GM21619 (cell line): ENCODE measurements around the gene OLFM3.

Source experiments
- ATAC-seq: cut with Tn5 transposase; IDR thresholded peaks from one replicate; pipeline ENCODE4 v1.9.1; 2021; ENCODE audit not compliant: unreplicated experiment

Gene OLFM3

GRCh38 chr1:101854271-101854670 is 142.5 kb downstream of the OLFM3 start:
- ATAC-seq: no peak

GRCh38 chr1:101852936-101853335 is 143.8 kb downstream of the OLFM3 start:
- ATAC-seq: no peak

GRCh38 chr1:101849356-101849755 is 147.4 kb downstream of the OLFM3 start:
- ATAC-seq: no peak

DNA sequence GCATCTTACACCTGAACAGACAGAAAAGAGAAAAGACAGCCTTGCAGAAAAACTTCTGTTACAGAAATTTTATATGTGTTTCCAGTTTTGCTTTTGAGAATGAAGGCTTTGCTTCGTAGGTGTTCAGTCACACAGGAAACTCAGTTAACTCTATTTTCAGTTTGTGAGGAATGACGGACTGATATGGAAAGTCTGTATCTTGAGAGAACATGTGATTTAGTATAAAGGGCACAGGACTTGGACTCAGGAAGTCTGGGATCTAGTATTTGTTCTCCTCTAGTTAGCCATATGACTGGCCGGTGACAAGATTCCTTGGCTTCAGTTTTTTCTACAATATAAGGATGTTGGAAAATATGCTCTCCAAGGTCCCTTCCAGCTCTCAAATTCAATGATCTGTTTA is 149.1 kb downstream of the OLFM3 start:
- no peak for ATAC-seq

DNA sequence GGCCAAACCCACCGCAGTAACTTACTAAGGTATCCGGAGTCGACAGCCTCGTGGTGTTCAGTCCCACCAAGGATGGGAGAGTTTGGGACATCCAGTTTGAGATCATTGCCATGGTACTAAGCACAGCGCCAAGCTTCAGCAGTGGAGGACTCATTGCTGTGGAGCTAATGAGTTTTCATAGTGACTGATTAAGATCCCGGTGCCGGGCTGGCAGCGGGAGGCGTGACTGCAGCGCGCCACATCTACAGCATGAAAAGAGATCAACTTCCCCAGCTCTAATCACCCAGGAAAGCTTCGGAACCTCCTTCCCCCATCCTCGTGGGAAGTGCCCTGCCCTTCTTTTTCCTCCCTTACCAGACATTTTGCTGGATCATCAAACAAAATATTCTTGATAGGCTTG is 149.9 kb downstream of the OLFM3 start:
- no peak for ATAC-seq

- ATAC-seq: no peak
Observed at GRCh38 chr1:101843160-101843559, 153.6 kb downstream of the OLFM3 start.

DNA sequence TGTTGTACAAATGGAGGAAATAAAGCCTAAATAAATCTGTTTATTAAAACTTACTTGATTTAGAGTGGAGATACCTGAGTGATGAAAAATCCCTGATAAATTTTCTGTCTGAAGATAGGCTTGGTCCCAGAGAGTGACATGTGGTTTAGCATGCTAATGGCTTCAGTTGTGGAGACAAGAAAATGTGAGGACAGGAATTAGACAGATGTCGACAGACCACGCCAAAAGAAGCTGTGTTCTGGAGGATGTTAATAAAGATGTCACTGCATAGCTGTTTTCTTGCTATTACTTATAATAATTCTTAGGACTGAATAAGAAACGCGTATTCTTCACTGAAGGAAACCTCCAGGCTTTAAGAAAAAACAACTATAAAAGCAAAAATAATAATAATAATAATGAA is 154.9 kb downstream of the OLFM3 start:
- no peak for ATAC-seq

GRCh38 chr1:101835988-101836387 is 160.7 kb downstream of the OLFM3 start:
- no peak for ATAC-seq

DNA sequence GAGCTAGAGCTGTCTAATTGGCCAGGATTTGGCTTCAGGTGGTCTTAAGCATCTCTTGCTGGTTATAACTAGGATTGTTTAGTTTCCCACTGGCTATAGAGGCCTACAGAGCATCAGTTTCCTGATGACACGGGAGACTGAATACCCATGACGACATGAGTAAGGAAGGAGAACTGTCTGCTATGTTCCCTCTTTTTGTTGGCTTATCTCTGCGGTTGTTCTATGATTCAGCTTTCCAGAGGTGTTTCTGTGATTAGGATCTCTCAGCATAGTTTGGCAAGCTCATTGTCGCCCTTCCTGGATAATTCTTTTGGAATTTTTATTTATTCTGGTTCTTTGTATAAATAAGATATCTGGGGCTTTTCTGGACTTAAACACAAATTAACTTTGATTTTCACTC is 163.4 kb downstream of the OLFM3 start:
- ATAC-seq: no peak

- no peak for ATAC-seq
Observed at GRCh38 chr1:101826416-101826815, 170.3 kb downstream of the OLFM3 start.

DNA sequence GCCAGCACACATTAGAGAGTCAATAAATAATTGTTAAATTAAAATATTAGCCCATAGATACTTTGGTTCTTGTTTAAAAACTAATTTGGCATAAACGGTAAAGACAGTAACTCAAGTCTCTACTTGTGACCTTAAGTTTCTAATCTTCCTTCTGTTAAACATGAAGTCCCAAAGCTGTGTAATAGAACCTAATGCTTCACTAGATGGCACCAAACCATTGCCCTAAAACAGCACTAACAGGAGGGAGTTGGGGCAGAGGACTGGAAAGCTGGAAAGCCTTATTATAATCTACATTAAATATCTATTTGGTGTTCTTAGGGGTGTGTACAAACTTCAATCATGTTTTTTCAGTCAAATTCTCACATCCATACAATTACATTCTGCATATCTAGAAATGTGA is 176.7 kb downstream of the OLFM3 start:
- ATAC-seq: no peak

DNA sequence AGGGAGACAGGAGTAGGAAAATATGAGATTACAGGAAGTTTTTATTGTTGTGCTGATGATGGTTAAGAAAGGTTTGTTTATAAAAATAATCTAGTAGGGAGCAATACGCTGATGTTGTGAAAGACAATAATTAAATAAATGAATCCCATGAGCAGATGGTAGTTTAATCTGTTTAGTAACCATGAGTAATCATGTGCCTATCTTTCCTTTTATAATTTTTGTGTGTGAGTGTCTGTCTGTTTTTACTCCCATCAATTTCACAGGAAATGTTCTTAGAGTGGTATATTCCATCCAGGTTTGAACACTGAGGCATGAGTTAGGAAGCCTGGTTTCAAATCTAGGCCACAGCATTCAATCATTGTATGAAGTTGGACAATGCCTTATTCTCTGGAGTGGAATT is 180.5 kb downstream of the OLFM3 start:
- ATAC-seq: no peak

DNA sequence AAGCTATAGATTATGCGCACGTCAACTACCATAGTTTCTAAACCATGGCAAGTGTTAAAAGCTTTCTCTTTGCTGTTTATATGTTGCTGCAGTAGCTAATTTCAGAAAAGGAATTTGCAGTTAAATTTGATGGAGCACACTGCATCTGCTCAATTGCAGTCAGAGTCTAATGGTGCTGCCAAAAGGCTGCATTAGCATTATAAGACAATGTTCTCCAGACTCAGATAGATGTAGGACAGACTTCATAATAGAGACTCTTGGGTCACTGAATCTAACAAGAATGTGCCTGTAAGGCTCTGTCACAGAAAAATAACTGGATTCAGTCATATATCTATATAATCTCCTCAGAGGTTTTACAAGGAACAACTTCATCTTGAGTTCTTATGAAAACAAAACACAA is 198.3 kb downstream of the OLFM3 start:
- ATAC-seq: no peak

GRCh38 chr1:101797722-101798121 is 199.0 kb downstream of the OLFM3 start:
- ATAC-seq: no peak

DNA sequence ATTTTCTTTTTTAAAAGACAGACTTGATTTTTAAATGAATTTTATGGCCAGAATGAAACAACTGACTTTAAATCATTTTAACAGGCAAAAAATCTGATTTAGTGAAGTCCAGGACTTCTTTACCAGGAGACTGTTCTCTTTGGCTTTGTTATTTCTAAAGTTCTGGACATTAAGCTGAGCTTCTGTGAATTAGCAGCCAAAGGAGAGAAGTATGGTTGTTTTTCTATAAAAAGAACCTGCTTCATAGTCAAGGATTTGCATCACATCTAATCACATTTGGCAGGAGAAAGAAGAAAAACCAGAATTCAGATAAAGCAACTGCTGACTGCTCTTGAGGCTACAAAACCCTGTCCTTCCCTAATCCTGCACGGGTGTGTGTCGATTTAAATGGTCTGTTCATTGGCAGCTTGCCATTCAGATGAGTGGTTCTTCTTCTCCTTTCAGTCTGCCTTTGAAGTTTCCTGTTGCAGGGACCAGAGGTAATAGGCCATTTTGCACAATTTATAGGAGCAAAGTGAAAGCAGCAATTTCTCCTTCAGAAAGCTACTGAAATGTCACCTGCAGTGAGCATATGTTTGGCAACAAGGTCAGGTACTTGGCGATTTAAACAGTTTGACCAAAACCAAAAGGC is 215.4 kb downstream of the OLFM3 start:
- ATAC-seq: no peak

- ATAC-seq: peak; percentile 69
Observed at GRCh38 chr1:101769520-101769919, 227.2 kb downstream of the OLFM3 start.

DNA sequence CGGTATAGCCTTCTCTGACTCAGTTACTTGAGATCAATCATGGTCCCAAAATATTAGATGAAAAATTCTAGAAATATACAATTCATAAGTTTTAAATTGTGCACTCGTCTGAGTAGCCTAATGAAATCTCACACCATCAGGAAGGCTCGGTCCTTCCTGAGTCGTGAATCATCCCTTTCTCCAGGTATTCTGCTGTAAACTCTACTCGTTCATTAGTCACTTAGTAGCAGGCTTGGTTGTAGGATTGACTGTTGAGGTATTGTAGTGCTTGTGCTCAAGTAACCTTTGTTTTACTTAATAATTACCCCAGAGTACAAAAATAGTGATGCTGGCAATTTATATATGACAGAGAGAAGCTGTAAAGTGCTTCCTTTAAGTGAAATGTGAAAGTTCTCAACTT is 238.7 kb downstream of the OLFM3 start:
- no peak for ATAC-seq

- no peak for ATAC-seq
Observed at GRCh38 chr1:101756411-101756810, 240.3 kb downstream of the OLFM3 start.
